ENCODE results near the gene EBP.

DNA sequence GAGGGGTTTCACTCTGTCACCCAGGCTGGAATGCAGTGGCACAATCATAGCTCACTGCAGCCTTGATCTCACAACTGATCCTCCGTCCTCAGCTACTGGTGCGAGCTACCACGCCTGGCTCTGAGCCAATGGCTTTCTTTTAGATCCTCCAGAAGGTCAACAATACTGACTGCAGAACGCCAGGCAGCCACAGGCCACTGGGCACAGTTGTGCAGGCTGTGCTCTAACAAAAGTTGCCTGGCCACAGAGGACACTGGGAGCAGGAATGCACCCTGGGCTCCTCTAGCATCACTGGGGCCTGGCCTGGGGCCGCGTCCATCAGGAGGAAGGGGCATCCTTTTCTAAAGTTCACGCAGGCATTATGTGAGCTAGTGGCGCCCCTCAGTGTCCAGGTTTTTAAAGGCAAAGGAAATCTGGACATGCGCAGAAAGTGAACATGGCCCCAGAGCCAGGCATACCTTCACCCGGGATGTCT lies 27.7 kb upstream of the EBP start:
- TF ChIP-seq, protein P1, sequence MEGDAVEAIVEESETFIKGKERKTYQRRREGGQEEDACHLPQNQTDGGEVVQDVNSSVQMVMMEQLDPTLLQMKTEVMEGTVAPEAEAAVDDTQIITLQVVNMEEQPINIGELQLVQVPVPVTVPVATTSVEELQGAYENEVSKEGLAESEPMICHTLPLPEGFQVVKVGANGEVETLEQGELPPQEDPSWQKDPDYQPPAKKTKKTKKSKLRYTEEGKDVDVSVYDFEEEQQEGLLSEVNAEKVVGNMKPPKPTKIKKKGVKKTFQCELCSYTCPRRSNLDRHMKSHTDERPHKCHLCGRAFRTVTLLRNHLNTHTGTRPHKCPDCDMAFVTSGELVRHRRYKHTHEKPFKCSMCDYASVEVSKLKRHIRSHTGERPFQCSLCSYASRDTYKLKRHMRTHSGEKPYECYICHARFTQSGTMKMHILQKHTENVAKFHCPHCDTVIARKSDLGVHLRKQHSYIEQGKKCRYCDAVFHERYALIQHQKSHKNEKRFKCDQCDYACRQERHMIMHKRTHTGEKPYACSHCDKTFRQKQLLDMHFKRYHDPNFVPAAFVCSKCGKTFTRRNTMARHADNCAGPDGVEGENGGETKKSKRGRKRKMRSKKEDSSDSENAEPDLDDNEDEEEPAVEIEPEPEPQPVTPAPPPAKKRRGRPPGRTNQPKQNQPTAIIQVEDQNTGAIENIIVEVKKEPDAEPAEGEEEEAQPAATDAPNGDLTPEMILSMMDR (IDR thresholded peaks at IDR 0.05; ENCODE audit: control extremely low read depth in 1 of 3, insufficient read depth in 1 of 3, low read depth in 1 of 3, low read length in 3 of 3) = peak in 2 of 3 experiments; percentile 52 to 62; a peak in 3 of 4 replicates
- 0 out of 2 replicates have a peak, but pooled peaks have one; percentile 27 for TF ChIP-seq YY1 (IDR thresholded peaks at IDR 0.05; ENCODE audit: low read depth, low read length)
- no peak for TF ChIP-seq EZH2 (IDR thresholded peaks at IDR 0.05; ENCODE audit: low read depth, low read length, severe bottlenecking)
- TF ChIP-seq KDM5A (IDR thresholded peaks at IDR 0.05; ENCODE audit: low read length) = no peak
- no peak for TF ChIP-seq CHD2 (IDR thresholded peaks at IDR 0.05; ENCODE audit: low read length)
